CD4-positive, CD25-positive, alpha-beta regulatory T cell (primary cell): ENCODE measurements around the gene ARFGAP3. TPM values are rescaled to one million over a fixed set of nuclear protein-coding genes. Genes with fewer than 3 reads are reported as not detected.

Source experiments
- ATAC-seq, 2 donors: fragments of 150-1000 bp; cut with Tn5 transposase; one replicate each; pipeline ENCODE4 v1.10.0; 2021; ENCODE audit warnings: low read depth in 2 of 2, moderate number of reproducible peaks in 2 of 2, moderate library complexity in 1 of 2
- DNase-seq, 3 donors: peaks; one replicate each; pipeline versions ENCODE4 v3.0.0 to v3.0.0-alpha.2; 2012 to 2022; ENCODE audit warnings: mixed read lengths in 1 of 3
- H3K27ac ChIP-seq: one replicate; pipeline ENCODE4 v1.7.0; 2013; ENCODE audit warnings: mild to moderate bottlenecking, low read length; ENCODE audit not compliant: insufficient read depth, poor library complexity, severe bottlenecking
- H3K27me3 ChIP-seq: one replicate; pipeline ENCODE4 v1.7.0; 2013; ENCODE audit warnings: low read length; ENCODE audit not compliant: control insufficient read depth, insufficient read depth
- H3K36me3 ChIP-seq: one replicate; pipeline ENCODE4 v1.7.0; 2013; ENCODE audit warnings: mild to moderate bottlenecking, low read length, moderate library complexity; ENCODE audit not compliant: control insufficient read depth, insufficient read depth
- H3K4me1 ChIP-seq: 2 replicates; pipeline ENCODE4 v1.7.0; 2013; ENCODE audit warnings: mild to moderate bottlenecking, low read length; ENCODE audit not compliant: insufficient read depth, control insufficient read depth, poor library complexity, severe bottlenecking
- H3K4me3 ChIP-seq: one replicate; pipeline ENCODE4 v1.7.0; 2013; ENCODE audit warnings: low read depth, mild to moderate bottlenecking, low read length, moderate library complexity
- H3K9me3 ChIP-seq, 2 experiments: 1 replicate in 1 of 2; 2 replicates in 1 of 2; pipeline ENCODE4 v1.7.0; 2013; ENCODE audit warnings: low read length in 2 of 2, mild to moderate bottlenecking in 1 of 2, moderate library complexity in 1 of 2; ENCODE audit not compliant: control insufficient read depth in 2 of 2
- H3K27ac Mint-ChIP-seq, 3 donors: one replicate each; pipeline ENCODE4 v1.8.0; 2020 to 2022; ENCODE audit warnings: mild to moderate bottlenecking in 3 of 3, mixed read lengths in 3 of 3, moderate library complexity in 2 of 3
- H3K27me3 Mint-ChIP-seq: one replicate; pipeline ENCODE4 v1.8.0; 2022; ENCODE audit warnings: mild to moderate bottlenecking, mixed read lengths
- H3K36me3 Mint-ChIP-seq: one replicate; pipeline ENCODE4 v1.8.0; 2020; ENCODE audit warnings: mixed read lengths
- H3K4me1 Mint-ChIP-seq, 4 donors: one replicate each; pipeline ENCODE4 v1.8.0; 2020 to 2022; ENCODE audit warnings: mixed read lengths in 4 of 4, mild to moderate bottlenecking in 1 of 4
- H3K4me3 Mint-ChIP-seq, 4 donors: one replicate each; pipeline ENCODE4 v1.8.0; 2020 to 2022; ENCODE audit warnings: mild to moderate bottlenecking in 4 of 4, mixed read lengths in 4 of 4, moderate library complexity in 3 of 4
- H3K9me3 Mint-ChIP-seq, 7 donors: one replicate each; pipeline ENCODE4 v1.8.0; 2020 to 2022; ENCODE audit warnings: mixed read lengths in 7 of 7, mild to moderate bottlenecking in 3 of 7, moderate library complexity in 2 of 7
- polyA plus RNA-seq, 4 donors: library from polyadenylated mRNA; unstranded; fragments of 300-500 nt; fragmentation: Illumina TruSeq; gene quantifications; one replicate each; pipeline ENCODE4 v1.2.3, GENCODE V29; 2021
- total RNA-seq: library from RNA; stranded (reverse); gene quantifications from one replicate; pipeline ENCODE4 v1.2.3, GENCODE V29; 2022

The ARFGAP3 gene
- total and polyA plus RNA-seq, 5 donors from 2014 or later = 27.1 to 31.0 (median 28.8) TPM

DNA sequence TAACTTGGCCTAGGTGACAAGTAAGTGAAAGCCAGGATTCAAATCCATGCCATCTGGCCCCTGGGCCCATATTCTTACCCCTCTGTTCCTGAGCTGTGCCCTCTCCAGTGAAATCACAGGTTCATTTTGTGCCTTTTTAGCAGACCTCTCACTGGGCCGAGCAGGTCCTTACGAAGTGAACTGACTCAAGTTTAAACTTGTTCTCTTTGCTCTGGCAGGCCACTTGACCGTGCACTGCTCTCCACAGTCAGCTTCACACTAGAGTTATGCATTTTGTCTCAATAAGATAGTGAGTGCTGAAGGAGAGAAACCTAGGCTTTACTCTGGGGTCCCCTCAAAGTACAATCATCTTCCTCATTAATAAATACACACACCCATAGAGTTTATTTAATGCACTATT lies 40.7 kb downstream of the ARFGAP3 start:
- no peak for DNase-seq
- Histone ChIP-seq H3K4me3 (no peak overlapping the region), H3K4me1 (no peaks in the 10 kb centered on the region), H3K27me3 (no peaks in the 10 kb centered on the region), H3K9me3 (no peaks in the 10 kb centered on the region), H3K36me3 (peaks cover 31% of the 10 kb centered on the region), H3K27ac (no peak overlapping the region)
- ATAC-seq = no peak
- no peaks in the 10 kb centered on the region for H3K9me3 Mint-ChIP-seq
- H3K27ac Mint-ChIP-seq = no peak overlapping the region
- H3K4me3 Mint-ChIP-seq = no peak overlapping the region
- peaks cover 40% of the 10 kb centered on the region for H3K36me3 Mint-ChIP-seq
- no peaks in the 10 kb centered on the region for H3K27me3 Mint-ChIP-seq
- peaks cover 0 to 9% (median 3%) of the 10 kb centered on the region in 4 donors for H3K4me1 Mint-ChIP-seq

- no peak overlapping the region for H3K27ac Mint-ChIP-seq
- no peak for ATAC-seq
- H3K4me3 Mint-ChIP-seq = no peak overlapping the region
- peaks cover 39% of the 10 kb centered on the region for H3K36me3 ChIP-seq
- H3K4me3 ChIP-seq = no peak overlapping the region
- DNase-seq = no peak
- H3K27ac ChIP-seq = no peak overlapping the region
- H3K36me3 Mint-ChIP-seq = peaks cover 32% of the 10 kb centered on the region
- H3K4me1 ChIP-seq = no peaks in the 10 kb centered on the region
- H3K9me3 Mint-ChIP-seq = no peaks in the 10 kb centered on the region
- no peaks in the 10 kb centered on the region for H3K27me3 ChIP-seq
- H3K27me3 Mint-ChIP-seq = no peaks in the 10 kb centered on the region
- no peaks in the 10 kb centered on the region for H3K4me1 Mint-ChIP-seq
- H3K9me3 ChIP-seq = no peaks in the 10 kb centered on the region
Observed at GRCh38 chr22:42814616-42815015, 42.5 kb downstream of the ARFGAP3 start.

DNA sequence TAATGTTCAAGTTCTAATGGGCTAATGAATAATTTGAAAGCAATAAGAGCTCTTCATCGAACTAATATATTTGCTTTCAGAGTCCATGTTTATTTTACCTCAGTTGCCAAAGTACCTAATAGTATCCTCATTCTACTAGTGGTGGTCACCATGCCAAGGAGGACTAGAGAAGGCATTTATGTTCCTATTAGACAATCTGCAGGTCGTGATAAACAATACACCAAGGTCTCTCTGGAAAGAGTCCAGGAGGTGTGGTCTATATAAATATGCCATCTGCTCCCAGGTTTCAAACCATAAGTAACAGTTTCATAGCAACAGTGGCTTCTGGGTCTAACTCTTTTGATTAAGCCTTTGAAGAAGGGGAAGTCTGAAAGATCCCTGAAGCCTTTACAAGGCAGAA lies 42.9 kb downstream of the ARFGAP3 start:
- Histone ChIP-seq H3K36me3 (peaks cover 39% of the 10 kb centered on the region), H3K4me3 (no peak overlapping the region), H3K27ac (no peak overlapping the region), H3K4me1 (no peaks in the 10 kb centered on the region), H3K27me3 (no peaks in the 10 kb centered on the region), H3K9me3 (no peaks in the 10 kb centered on the region)
- Mint-ChIP-seq H3K27me3 (no peaks in the 10 kb centered on the region), H3K27ac (no peak overlapping the region), H3K36me3 (peaks cover 34% of the 10 kb centered on the region), H3K4me3 (no peak overlapping the region), H3K4me1 (peaks cover 0 to 1% (median 0%) of the 10 kb centered on the region in 4 donors), H3K9me3 (no peaks in the 10 kb centered on the region)
- ATAC-seq (no peak), DNase-seq (no peak)

GRCh38 chr22:42813501-42813900 lies 43.6 kb downstream of the ARFGAP3 start:
- no peak overlapping the region for H3K4me3 Mint-ChIP-seq
- no peaks in the 10 kb centered on the region for H3K27me3 Mint-ChIP-seq
- H3K36me3 Mint-ChIP-seq = peaks cover 38% of the 10 kb centered on the region
- Histone ChIP-seq H3K4me3 (no peak overlapping the region), H3K36me3 (peaks cover 41% of the 10 kb centered on the region), H3K27me3 (no peaks in the 10 kb centered on the region), H3K9me3 (no peaks in the 10 kb centered on the region), H3K27ac (no peak overlapping the region), H3K4me1 (no peaks in the 10 kb centered on the region)
- DNase-seq = no peak
- peaks cover 0 to 4% (median 0%) of the 10 kb centered on the region in 4 donors for H3K4me1 Mint-ChIP-seq
- peak overlapping the region in 1 of 3 donors; percentile 87 for H3K27ac Mint-ChIP-seq
- H3K9me3 Mint-ChIP-seq = no peaks in the 10 kb centered on the region
- ATAC-seq = no peak

- peaks cover 43% of the 10 kb centered on the region for H3K36me3 Mint-ChIP-seq
- DNase-seq (no peak), ATAC-seq (no peak)
- peak overlapping the region in 1 of 3 donors; percentile 21 for H3K27ac Mint-ChIP-seq
- no peaks in the 10 kb centered on the region for H3K27me3 Mint-ChIP-seq
- Histone ChIP-seq H3K9me3 (no peaks in the 10 kb centered on the region), H3K36me3 (peaks cover 53% of the 10 kb centered on the region), H3K4me3 (no peak overlapping the region), H3K4me1 (no peaks in the 10 kb centered on the region), H3K27ac (no peak overlapping the region), H3K27me3 (no peaks in the 10 kb centered on the region)
- H3K4me1 Mint-ChIP-seq = peaks cover 0 to 4% (median 0%) of the 10 kb centered on the region in 4 donors
- no peaks in the 10 kb centered on the region for H3K9me3 Mint-ChIP-seq
- no peak overlapping the region for H3K4me3 Mint-ChIP-seq
Observed at GRCh38 chr22:42811459-42811858, 45.6 kb downstream of the ARFGAP3 start.

DNA sequence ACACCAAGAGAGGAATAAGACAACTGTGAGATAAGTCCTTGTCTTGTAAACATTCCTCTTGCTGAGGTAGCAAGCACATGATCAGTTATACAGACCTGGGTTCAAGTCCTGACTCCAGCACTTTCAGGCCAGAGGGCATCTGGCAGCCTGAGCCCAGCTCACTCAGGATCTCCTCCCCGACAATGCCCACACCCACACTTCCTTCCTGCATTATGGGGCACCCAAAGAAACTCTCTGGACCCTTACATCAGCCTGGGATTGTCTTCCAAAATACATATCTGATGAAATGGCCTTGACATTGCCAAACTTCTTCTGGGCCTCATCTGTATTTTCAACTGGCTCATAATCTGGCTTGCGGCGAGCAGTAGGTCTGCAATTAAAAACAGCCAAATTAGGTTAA lies 48.6 kb downstream of the ARFGAP3 start:
- Histone ChIP-seq H3K36me3 (peaks cover 54% of the 10 kb centered on the region), H3K4me1 (no peaks in the 10 kb centered on the region), H3K4me3 (no peak overlapping the region), H3K27ac (no peak overlapping the region), H3K27me3 (no peaks in the 10 kb centered on the region), H3K9me3 (no peaks in the 10 kb centered on the region)
- Mint-ChIP-seq H3K27ac (peak overlapping the region in 1 of 3 donors; percentile 1), H3K4me3 (no peak overlapping the region), H3K4me1 (peaks cover 0 to 4% (median 0%) of the 10 kb centered on the region in 4 donors), H3K36me3 (peaks cover 46% of the 10 kb centered on the region), H3K9me3 (no peaks in the 10 kb centered on the region), H3K27me3 (no peaks in the 10 kb centered on the region)
- DNase-seq (no peak), ATAC-seq (no peak)

GRCh38 chr22:42807185-42807584 lies 49.9 kb downstream of the ARFGAP3 start:
- Mint-ChIP-seq H3K4me1 (peaks cover 0 to 4% (median 0%) of the 10 kb centered on the region in 4 donors), H3K27me3 (no peaks in the 10 kb centered on the region), H3K9me3 (no peaks in the 10 kb centered on the region), H3K27ac (peak overlapping the region in 1 of 3 donors; percentile 29), H3K4me3 (no peak overlapping the region), H3K36me3 (peaks cover 36% of the 10 kb centered on the region)
- no peak for DNase-seq
- Histone ChIP-seq H3K36me3 (peaks cover 48% of the 10 kb centered on the region), H3K9me3 (no peaks in the 10 kb centered on the region), H3K4me3 (no peak overlapping the region), H3K4me1 (no peaks in the 10 kb centered on the region), H3K27me3 (no peaks in the 10 kb centered on the region), H3K27ac (no peak overlapping the region)
- no peak for ATAC-seq

GRCh38 chr22:42805998-42806830 lies 50.9 kb downstream of the ARFGAP3 start:
- no peak overlapping the region for H3K4me3 ChIP-seq
- no peaks in the 10 kb centered on the region for H3K27me3 Mint-ChIP-seq
- no peaks in the 10 kb centered on the region for H3K27me3 ChIP-seq
- H3K4me3 Mint-ChIP-seq = no peak overlapping the region
- H3K27ac Mint-ChIP-seq = no peak overlapping the region
- no peaks in the 10 kb centered on the region for H3K4me1 ChIP-seq
- no peaks in the 10 kb centered on the region for H3K9me3 Mint-ChIP-seq
- peaks cover 0 to 4% (median 0%) of the 10 kb centered on the region in 4 donors for H3K4me1 Mint-ChIP-seq
- no peak for ATAC-seq
- H3K36me3 Mint-ChIP-seq = peaks cover 35% of the 10 kb centered on the region
- H3K9me3 ChIP-seq = no peaks in the 10 kb centered on the region
- no peak overlapping the region for H3K27ac ChIP-seq
- DNase-seq = no peak
- H3K36me3 ChIP-seq = peaks cover 44% of the 10 kb centered on the region
